HAP-1 (cell line): ENCODE data around the gene DNAJC3.
A peak's percentile ranks its signal among the peaks of the same experiment; 100 is the strongest.
"Not testable (repeated sequence)": the region's sequence is repeated elsewhere in the genome, so short reads cannot be mapped to it uniquely, and the experiment has no call there.

Experiments
- DNase-seq, 2 experiments: peaks; one replicate each; pipeline ENCODE4 v3.0.0-alpha.2; 2016 to 2020; ENCODE audit warnings: low spot score in 2 of 2
- H3K27me3 ChIP-seq: fragments of 250-450 bp; sonication (Bioruptor Pico); 2 replicates; pipeline ENCODE4 v1.5.1; 2020; ENCODE audit warnings: low read depth, mild to moderate bottlenecking, moderate library complexity
- H3K36me3 ChIP-seq: fragments of 250-450 bp; sonication (Bioruptor Pico); replicated peaks from 2 replicates; pipeline ENCODE4 v1.5.1; 2020; ENCODE audit warnings: mild to moderate bottlenecking
- H3K4me1 ChIP-seq: fragments of 250-450 bp; sonication (Bioruptor Pico); 2 replicates; pipeline ENCODE4 v1.5.1; 2020; ENCODE audit warnings: mild to moderate bottlenecking
- H3K4me3 ChIP-seq: fragments of 250-450 bp; sonication (Bioruptor Pico); 2 replicates; pipeline ENCODE4 v1.5.1; 2020; ENCODE audit warnings: mild to moderate bottlenecking, moderate library complexity
- H3K9me3 ChIP-seq: fragments of 250-450 bp; sonication (Bioruptor Pico); 2 replicates; pipeline ENCODE4 v1.5.1; 2020; ENCODE audit warnings: mild to moderate bottlenecking, moderate library complexity
- in situ Hi-C: fragments of 300-500 bp; cut with MboI; formaldehyde crosslinking; loops from 3 replicates; pipeline ENCODE4 v1.14.3; 2020; ENCODE audit warnings: low sequenced_read_pairs, inconsistent platforms, mixed read lengths

Gene DNAJC3

DNA sequence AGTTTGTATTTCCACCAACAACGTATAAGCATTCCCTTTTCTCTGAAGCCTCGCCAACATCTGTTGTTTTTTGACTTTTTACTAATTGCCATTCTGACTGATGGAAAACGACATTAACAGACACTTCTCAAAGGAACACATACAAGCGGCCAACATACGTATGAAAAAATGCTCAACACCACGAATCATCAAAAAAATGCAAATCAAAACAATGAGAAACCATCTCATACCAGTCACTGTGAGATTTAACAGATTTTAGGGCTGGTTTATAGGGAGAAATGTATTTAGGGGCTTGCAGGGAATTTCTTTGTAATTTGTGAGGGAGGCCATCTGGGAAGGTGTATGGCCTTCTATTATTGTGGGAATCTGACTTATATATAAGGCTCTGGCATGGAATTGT is 29.6 kb upstream of the DNAJC3 start:
- Histone ChIP-seq H3K4me3 (no peak overlapping the region), H3K36me3 (no peaks in the 10 kb centered on the region; the same call in none of the 2 replicates), H3K27me3 (peaks cover 7% of the 10 kb centered on the region; the same call in 1 of the 2 replicates), H3K9me3 (no peaks in the 10 kb centered on the region), H3K4me1 (peaks cover 5% of the 10 kb centered on the region; the same call in 1 of the 2 replicates)
- in situ Hi-C loops, result no loop called here
- DNase-seq, result no peak

GRCh38 chr13:95650696-95651095 is 26.2 kb upstream of the DNAJC3 start:
- Histone ChIP-seq H3K9me3 (peaks cover 5% of the 10 kb centered on the region; the same call in 1 of the 2 replicates), H3K4me1 (no peaks in the 10 kb centered on the region; the same call in 1 of the 2 replicates), H3K27me3 (peaks cover 9% of the 10 kb centered on the region), H3K4me3 (no peak overlapping the region), H3K36me3 (no peaks in the 10 kb centered on the region)
- in situ Hi-C loops, result no loop called here
- no peak for DNase-seq

- in situ Hi-C loops, result no loop called here
- peaks cover 9% of the 10 kb centered on the region for H3K27me3 ChIP-seq
Measured at GRCh38 chr13:95652244-95652764, 24.6 kb upstream of the DNAJC3 start.

GRCh38 chr13:95652821-95653220 is 24.1 kb upstream of the DNAJC3 start:
- H3K27me3 ChIP-seq, result peaks cover 9% of the 10 kb centered on the region
- H3K4me3 ChIP-seq, result no peak overlapping the region
- no peaks in the 10 kb centered on the region for H3K36me3 ChIP-seq
- DNase-seq, result no peak
- no peaks in the 10 kb centered on the region; the same call in 1 of the 2 replicates for H3K4me1 ChIP-seq
- H3K9me3 ChIP-seq, result peaks cover 5% of the 10 kb centered on the region; the same call in 1 of the 2 replicates
- in situ Hi-C loops, result no loop called here

More at GRCh38 chr13:95652244-95652764, 24.6 kb upstream of the DNAJC3 start:
- Histone ChIP-seq H3K36me3 (no peaks in the 10 kb centered on the region), H3K4me1 (no peaks in the 10 kb centered on the region; the same call in 1 of the 2 replicates), H3K4me3 (no peak overlapping the region), H3K9me3 (peaks cover 5% of the 10 kb centered on the region; the same call in 1 of the 2 replicates)
- no peak for DNase-seq

GRCh38 chr13:95656386-95657015 is 20.4 kb upstream of the DNAJC3 start:
- Histone ChIP-seq H3K4me3 (no peak overlapping the region), H3K9me3 (peaks cover 5% of the 10 kb centered on the region; the same call in 1 of the 2 replicates), H3K27me3 (peaks cover 9% of the 10 kb centered on the region), H3K36me3 (no peaks in the 10 kb centered on the region), H3K4me1 (no peaks in the 10 kb centered on the region; the same call in 1 of the 2 replicates)
- no peak for DNase-seq
- in situ Hi-C loops, result no loop called here

GRCh38 chr13:95659500-95659899 is 17.4 kb upstream of the DNAJC3 start:
- peaks cover 2% of the 10 kb centered on the region; the same call in 1 of the 2 replicates for H3K27me3 ChIP-seq
- no peak overlapping the region for H3K4me3 ChIP-seq
- no peaks in the 10 kb centered on the region for H3K36me3 ChIP-seq
- H3K9me3 ChIP-seq, result peaks cover 5% of the 10 kb centered on the region; the same call in 1 of the 2 replicates
- in situ Hi-C loops, result no loop called here
- no peaks in the 10 kb centered on the region for H3K4me1 ChIP-seq
- DNase-seq, result no peak

GRCh38 chr13:95660981-95661581 is 15.9 kb upstream of the DNAJC3 start:
- Histone ChIP-seq H3K4me3 (no peak overlapping the region), H3K27me3 (no peaks in the 10 kb centered on the region), H3K9me3 (no peaks in the 10 kb centered on the region; the same call in 1 of the 2 replicates), H3K4me1 (no peaks in the 10 kb centered on the region), H3K36me3 (no peaks in the 10 kb centered on the region)
- DNase-seq, result peak; percentile 51 to 60
- in situ Hi-C loops, result no loop called here

- H3K4me1 ChIP-seq, H3K27me3 ChIP-seq, H3K36me3 ChIP-seq, H3K4me3 ChIP-seq, in situ Hi-C loops, DNase-seq: not testable (repeated sequence)
- H3K9me3 ChIP-seq, result peaks cover 13% of the 10 kb centered on the region
Measured at GRCh38 chr13:95667235-95667634, 9.7 kb upstream of the DNAJC3 start.

GRCh38 chr13:95671597-95671996 is 5.3 kb upstream of the DNAJC3 start:
- DNase-seq, result no peak
- no peaks in the 10 kb centered on the region for H3K36me3 ChIP-seq
- in situ Hi-C loops, result no loop called here
- H3K4me1 ChIP-seq, result peaks cover 6% of the 10 kb centered on the region
- H3K4me3 ChIP-seq, result no peak overlapping the region
- no peaks in the 10 kb centered on the region for H3K27me3 ChIP-seq
- peaks cover 13% of the 10 kb centered on the region for H3K9me3 ChIP-seq

- Histone ChIP-seq H3K4me3 (peak overlapping the region; percentile 68), H3K36me3 (no peaks in the 10 kb centered on the region), H3K4me1 (peaks cover 21% of the 10 kb centered on the region), H3K27me3 (no peaks in the 10 kb centered on the region), H3K9me3 (no peaks in the 10 kb centered on the region)
- in situ Hi-C loops, result no loop called here
- peak in 1 of 2 experiments; percentile 33 for DNase-seq
Measured at GRCh38 chr13:95676105-95676761, 706 bp upstream of the DNAJC3 start.

GRCh38 chr13:95677564-95678266 is 776 bp downstream of the DNAJC3 start:
- DNase-seq, result peak; percentile 13 to 39
- Histone ChIP-seq H3K4me3 (peak overlapping the region; percentile 68), H3K27me3 (no peaks in the 10 kb centered on the region), H3K36me3 (no peaks in the 10 kb centered on the region), H3K9me3 (no peaks in the 10 kb centered on the region), H3K4me1 (peaks cover 21% of the 10 kb centered on the region)
- in situ Hi-C loops, result no loop called here

GRCh38 chr13:95678967-95679366 is 2.0 kb downstream of the DNAJC3 start:
- peaks cover 18% of the 10 kb centered on the region for H3K4me1 ChIP-seq
- no peak for DNase-seq
- in situ Hi-C loops, result no loop called here
- H3K4me3 ChIP-seq, result peak overlapping the region; percentile 68
- no peaks in the 10 kb centered on the region for H3K27me3 ChIP-seq
- H3K9me3 ChIP-seq, result no peaks in the 10 kb centered on the region
- H3K36me3 ChIP-seq, result no peaks in the 10 kb centered on the region

DNA sequence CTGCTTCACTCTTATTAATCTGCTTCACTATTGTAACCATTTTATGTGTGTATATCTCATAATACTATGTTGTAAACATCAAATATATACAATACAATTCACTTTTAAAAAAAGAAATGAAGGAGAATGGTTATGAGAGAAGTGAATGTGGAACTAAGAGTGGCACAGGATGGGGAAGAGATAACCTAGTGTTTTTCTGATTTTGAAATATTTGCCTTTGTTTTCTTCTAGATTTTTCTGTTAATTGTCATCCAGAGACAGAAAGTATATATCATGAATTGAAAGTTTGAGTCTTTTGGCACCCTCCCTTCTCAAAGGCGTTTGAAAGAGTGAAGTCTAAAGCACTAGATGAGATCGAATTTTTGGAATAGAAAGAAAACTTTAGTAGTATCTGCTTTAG is 2.8 kb downstream of the DNAJC3 start:
- H3K4me1 ChIP-seq, result peaks cover 23% of the 10 kb centered on the region
- no peaks in the 10 kb centered on the region for H3K27me3 ChIP-seq
- DNase-seq, result no peak
- no peaks in the 10 kb centered on the region for H3K9me3 ChIP-seq
- no peak overlapping the region for H3K4me3 ChIP-seq
- in situ Hi-C loops, result no loop called here
- H3K36me3 ChIP-seq, result no peaks in the 10 kb centered on the region
